GM18907 (cell line): ENCODE data around the gene XCL2.

Experiments
- ATAC-seq: cut with Tn5 transposase; IDR thresholded peaks from one replicate; pipeline ENCODE4 v1.9.1; 2021; ENCODE audit warnings: mild to moderate bottlenecking, moderate library complexity; ENCODE audit not compliant: unreplicated experiment

Gene XCL2

GRCh38 chr1:168518201-168518689, 25.6 kb downstream of the XCL2 start:
- ATAC-seq, result no peak

GRCh38 chr1:168514455-168514854, 29.3 kb downstream of the XCL2 start:
- ATAC-seq, result no peak

GRCh38 chr1:168513656-168514404, 30.0 kb downstream of the XCL2 start:
- ATAC-seq, result no peak

GRCh38 chr1:168512864-168513595, 30.8 kb downstream of the XCL2 start:
- no peak for ATAC-seq

- peak; percentile 82 for ATAC-seq
These were observed 33.7 kb downstream of the XCL2 start for GRCh38 chr1:168509875-168510791.

- no peak for ATAC-seq
These were observed 34.6 kb downstream of the XCL2 start for GRCh38 chr1:168509210-168509609.

GRCh38 chr1:168507828-168508227, 36.0 kb downstream of the XCL2 start:
- ATAC-seq, result no peak

- ATAC-seq, result no peak
These were observed 36.6 kb downstream of the XCL2 start for GRCh38 chr1:168507231-168507630.

GRCh38 chr1:168506204-168506819, 37.5 kb downstream of the XCL2 start:
- no peak for ATAC-seq

GRCh38 chr1:168505006-168505405, 38.8 kb downstream of the XCL2 start:
- no peak for ATAC-seq

- peak; percentile 90 for ATAC-seq
These were observed 39.5 kb downstream of the XCL2 start for GRCh38 chr1:168504064-168504837.

GRCh38 chr1:168499688-168500049, 44.1 kb downstream of the XCL2 start:
- no peak for ATAC-seq

- ATAC-seq, result no peak
These were observed 44.7 kb downstream of the XCL2 start for GRCh38 chr1:168498956-168499687.

- ATAC-seq, result no peak
These were observed 45.6 kb downstream of the XCL2 start for GRCh38 chr1:168498159-168498631.

- no peak for ATAC-seq
These were observed 46.3 kb downstream of the XCL2 start for GRCh38 chr1:168497376-168497950.

GRCh38 chr1:168491527-168492164, 52.2 kb downstream of the XCL2 start:
- no peak for ATAC-seq
